Omental fat pad (tissue), 4 donors: Measurements from ENCODE around the gene VWA5B1. TPM values are rescaled to one million over a fixed set of nuclear protein-coding genes. Genes with fewer than 3 reads are reported as not detected.

Experiments
- ATAC-seq: fragments of 150-250 bp; one replicate; pipeline ENCODE4 v1.9.1; 2016; ENCODE audit warnings: mild to moderate bottlenecking, moderate library complexity; ENCODE audit not compliant: low FRiP score
- DNase-seq: peaks from one replicate; pipeline ENCODE4 v3.0.0-alpha.2; 2019; ENCODE audit warnings: low spot score
- total RNA-seq, 4 donors: library from RNA; depleted of rRNA; stranded (reverse); fragments of >200 nt; gene quantifications; one replicate each; pipeline ENCODE4 v1.1.0, GENCODE V29; 2016
- TF ChIP-seq, protein P1 (sequence below), 3 donors: fragments of 450-650 bp; IDR thresholded peaks; one replicate each; pipeline ENCODE4 v1.5.1; 2016 to 2017; ENCODE audit warnings: antibody characterized with exemption in 3 of 3, mild to moderate bottlenecking in 3 of 3, moderate library complexity in 2 of 3

Gene VWA5B1
- total RNA-seq, 4 donors from 2014 or later: not detected

DNA sequence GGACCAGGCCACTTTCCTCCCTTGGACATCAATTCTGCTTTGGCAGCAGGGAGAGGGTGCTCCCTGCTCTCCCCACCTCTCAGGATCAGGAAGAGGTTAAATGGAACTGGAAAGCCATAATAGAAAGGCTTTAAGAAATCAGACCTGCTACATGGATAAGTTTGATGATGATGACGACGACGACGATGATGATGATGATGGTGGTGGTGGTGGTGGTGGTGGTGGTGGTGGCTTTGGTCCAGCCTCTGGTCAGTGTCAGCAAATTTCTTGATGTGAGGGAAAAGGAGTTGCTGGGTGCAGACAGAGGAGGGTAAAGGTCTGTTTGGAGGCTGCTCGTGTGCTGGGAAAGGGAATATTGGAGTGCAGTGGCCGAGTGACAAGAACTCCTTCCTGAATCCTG is 36.8 kb downstream of the VWA5B1 start:
- no peak for ATAC-seq
- TF ChIP-seq, protein P1, sequence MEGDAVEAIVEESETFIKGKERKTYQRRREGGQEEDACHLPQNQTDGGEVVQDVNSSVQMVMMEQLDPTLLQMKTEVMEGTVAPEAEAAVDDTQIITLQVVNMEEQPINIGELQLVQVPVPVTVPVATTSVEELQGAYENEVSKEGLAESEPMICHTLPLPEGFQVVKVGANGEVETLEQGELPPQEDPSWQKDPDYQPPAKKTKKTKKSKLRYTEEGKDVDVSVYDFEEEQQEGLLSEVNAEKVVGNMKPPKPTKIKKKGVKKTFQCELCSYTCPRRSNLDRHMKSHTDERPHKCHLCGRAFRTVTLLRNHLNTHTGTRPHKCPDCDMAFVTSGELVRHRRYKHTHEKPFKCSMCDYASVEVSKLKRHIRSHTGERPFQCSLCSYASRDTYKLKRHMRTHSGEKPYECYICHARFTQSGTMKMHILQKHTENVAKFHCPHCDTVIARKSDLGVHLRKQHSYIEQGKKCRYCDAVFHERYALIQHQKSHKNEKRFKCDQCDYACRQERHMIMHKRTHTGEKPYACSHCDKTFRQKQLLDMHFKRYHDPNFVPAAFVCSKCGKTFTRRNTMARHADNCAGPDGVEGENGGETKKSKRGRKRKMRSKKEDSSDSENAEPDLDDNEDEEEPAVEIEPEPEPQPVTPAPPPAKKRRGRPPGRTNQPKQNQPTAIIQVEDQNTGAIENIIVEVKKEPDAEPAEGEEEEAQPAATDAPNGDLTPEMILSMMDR (IDR thresholded peaks at IDR 0.05): no peak
- no peak for DNase-seq

DNA sequence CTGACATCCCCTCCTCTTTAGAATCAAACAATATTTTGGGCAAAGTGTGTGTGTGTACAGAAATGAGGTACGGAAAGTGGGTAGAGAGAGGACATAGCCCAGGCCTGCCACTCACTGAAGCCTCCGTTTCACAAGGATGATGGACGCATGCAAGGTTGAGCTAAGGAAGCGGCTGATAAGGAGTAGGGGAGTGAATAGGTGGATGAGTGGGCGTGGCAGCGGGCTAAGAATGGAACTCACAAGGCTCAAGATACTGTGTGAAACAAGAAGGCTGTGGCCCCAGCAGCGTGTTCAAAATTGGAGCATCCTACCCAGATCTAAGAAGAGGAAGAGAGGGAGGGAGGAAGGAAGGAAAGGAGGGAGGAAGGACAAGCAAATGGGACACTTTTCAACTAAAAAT is 37.5 kb downstream of the VWA5B1 start:
- ATAC-seq: no peak
- DNase-seq: no peak
- TF ChIP-seq, protein P1 (IDR thresholded peaks at IDR 0.05): no peak

DNA sequence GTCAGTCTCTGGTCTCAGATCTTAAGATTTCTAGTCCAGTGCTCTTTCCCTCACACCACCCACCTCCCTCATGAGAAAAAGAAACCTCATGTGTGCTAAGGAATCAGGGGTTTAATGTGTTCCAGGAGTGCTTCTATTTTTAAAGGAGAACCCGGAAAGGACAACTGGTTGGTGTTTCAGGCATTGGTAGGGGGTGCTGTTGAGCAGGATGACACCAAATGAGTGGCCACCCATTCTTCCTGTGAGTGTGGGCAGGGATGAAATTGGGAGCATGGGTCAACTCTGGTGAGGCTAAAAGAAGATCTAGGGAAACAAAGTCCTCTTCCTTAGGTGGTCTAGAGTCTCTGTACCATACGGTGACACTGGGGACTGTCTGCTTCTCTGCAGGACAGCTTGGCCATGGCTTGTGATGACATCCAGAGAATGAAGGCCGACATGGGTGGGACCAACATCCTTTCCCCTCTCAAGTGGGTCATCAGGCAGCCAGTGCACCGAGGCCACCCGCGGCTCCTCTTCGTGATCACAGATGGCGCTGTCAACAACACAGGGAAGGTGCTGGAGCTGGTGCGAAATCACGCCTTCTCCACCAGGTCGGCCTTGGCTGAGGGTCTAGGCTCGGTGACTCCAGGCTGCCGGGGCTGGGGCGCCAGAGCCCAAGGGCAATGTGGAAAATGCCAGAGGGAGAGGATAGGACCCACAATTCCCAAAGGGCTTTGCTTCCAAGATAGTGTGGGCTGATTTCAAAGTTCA is 39.3 kb downstream of the VWA5B1 start:
- no peak for DNase-seq
- no peak for ATAC-seq
- TF ChIP-seq, protein P1 (IDR thresholded peaks at IDR 0.05): no peak

DNA sequence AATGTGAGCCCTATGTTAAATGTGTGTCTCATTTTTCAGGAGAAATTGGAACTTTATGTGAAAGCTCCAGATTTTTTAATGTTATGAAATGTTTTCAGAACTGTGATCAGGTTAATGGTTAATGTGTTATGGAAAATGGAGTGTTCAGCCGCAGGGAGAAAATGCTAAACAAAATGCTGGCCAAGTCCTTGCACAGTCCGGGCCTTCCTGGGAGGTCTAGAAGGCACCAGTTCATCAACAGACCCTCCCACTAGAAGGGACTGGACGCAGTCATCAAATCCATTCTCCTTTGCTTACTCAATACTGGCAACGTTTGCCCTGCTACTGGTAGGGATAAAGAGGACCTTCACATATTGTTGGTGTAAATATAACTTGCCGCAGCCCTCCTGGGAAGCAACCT is 43.4 kb downstream of the VWA5B1 start:
- DNase-seq (no peak), ATAC-seq (no peak)
- TF ChIP-seq, protein P1 (IDR thresholded peaks at IDR 0.05): no peak

DNA sequence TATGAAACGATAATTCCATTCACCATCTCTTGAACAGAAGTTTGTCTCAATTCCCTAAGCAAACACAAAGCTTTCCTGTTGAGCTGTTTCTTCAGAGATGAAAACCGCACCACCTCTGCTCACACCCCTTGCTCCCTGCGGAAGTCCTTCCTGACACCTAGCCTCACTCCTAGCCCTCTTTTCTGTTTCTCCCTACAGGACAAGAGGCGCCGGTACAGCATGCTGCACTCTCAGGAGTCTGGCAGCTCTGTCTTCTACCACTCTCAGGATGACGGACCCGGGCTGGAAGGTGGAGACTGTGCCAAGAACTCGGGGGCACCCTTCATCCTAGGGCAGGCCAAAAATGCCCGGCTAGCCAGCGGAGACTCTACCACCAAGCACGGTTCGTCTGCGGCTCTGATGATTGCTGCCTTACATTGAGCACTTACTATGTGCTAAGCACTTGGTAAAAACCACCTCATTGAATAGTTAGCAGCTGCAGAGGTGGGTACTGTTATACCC is 45.5 kb downstream of the VWA5B1 start:
- no peak for ATAC-seq
- TF ChIP-seq, protein P1 (IDR thresholded peaks at IDR 0.05): no peak

DNA sequence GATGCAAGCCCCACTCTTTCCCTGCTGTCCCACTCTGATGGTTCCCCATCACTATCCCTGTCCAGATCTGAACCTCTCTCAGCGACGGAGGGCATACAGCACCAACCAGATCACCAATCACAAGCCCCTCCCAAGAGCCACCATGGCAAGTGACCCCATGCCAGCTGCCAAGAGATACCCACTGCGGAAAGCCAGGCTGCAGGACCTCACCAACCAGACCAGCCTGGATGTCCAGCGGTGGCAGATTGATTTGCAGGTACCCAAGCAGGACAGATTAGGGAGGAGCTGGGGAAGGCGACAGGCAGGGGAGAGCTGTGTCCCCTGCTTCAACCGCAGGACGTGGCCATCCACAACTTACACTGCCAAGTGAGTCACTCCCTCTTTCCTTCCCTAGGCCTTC is 46.9 kb downstream of the VWA5B1 start:
- TF ChIP-seq, protein P1 (IDR thresholded peaks at IDR 0.05): no peak
- DNase-seq: no peak
- ATAC-seq: no peak

More for the DNA sequence above, 45.5 kb downstream of the VWA5B1 start:
- DNase-seq: no peak
